ENCODE data around the gene DSCAML1. TPM values are rescaled to one million over a fixed set of nuclear protein-coding genes. Genes with fewer than 3 reads are reported as not detected.

DSCAML1 gene
- total RNA-seq, 4 donors from 2014 or later: 0.29 to 29.1 (median 3.4) TPM

- no peak for TF ChIP-seq POLR2A (IDR thresholded peaks at IDR 0.05)
- TF ChIP-seq, protein P1, sequence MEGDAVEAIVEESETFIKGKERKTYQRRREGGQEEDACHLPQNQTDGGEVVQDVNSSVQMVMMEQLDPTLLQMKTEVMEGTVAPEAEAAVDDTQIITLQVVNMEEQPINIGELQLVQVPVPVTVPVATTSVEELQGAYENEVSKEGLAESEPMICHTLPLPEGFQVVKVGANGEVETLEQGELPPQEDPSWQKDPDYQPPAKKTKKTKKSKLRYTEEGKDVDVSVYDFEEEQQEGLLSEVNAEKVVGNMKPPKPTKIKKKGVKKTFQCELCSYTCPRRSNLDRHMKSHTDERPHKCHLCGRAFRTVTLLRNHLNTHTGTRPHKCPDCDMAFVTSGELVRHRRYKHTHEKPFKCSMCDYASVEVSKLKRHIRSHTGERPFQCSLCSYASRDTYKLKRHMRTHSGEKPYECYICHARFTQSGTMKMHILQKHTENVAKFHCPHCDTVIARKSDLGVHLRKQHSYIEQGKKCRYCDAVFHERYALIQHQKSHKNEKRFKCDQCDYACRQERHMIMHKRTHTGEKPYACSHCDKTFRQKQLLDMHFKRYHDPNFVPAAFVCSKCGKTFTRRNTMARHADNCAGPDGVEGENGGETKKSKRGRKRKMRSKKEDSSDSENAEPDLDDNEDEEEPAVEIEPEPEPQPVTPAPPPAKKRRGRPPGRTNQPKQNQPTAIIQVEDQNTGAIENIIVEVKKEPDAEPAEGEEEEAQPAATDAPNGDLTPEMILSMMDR (IDR thresholded peaks at IDR 0.05): no peak
- Histone ChIP-seq H3K9me3 (no peaks in the 10 kb centered on the region), H3K36me3 (no peaks in the 10 kb centered on the region), H3K4me3 (no peak overlapping the region), H3K4me1 (no peaks in the 10 kb centered on the region), H3K27me3 (no peaks in the 10 kb centered on the region), H3K27ac (no peak overlapping the region)
- intact Hi-C loops (cut with DNase I; ENCODE audit: low total_unique reads): no loop called here
- no peak for DNase-seq
Measured at GRCh38 chr11:117549417-117549816, 247.6 kb downstream of the DSCAML1 start.

GRCh38 chr11:117548876-117549275 is 248.1 kb downstream of the DSCAML1 start:
- TF ChIP-seq, protein P1 (IDR thresholded peaks at IDR 0.05): no peak
- TF ChIP-seq POLR2A (IDR thresholded peaks at IDR 0.05): no peak
- Histone ChIP-seq H3K4me1 (no peaks in the 10 kb centered on the region), H3K9me3 (no peaks in the 10 kb centered on the region), H3K4me3 (no peak overlapping the region), H3K27me3 (no peaks in the 10 kb centered on the region), H3K27ac (no peak overlapping the region), H3K36me3 (no peaks in the 10 kb centered on the region)
- no peak for DNase-seq
- intact Hi-C loops (cut with DNase I; ENCODE audit: low total_unique reads): no loop called here

GRCh38 chr11:117547946-117548345 is 249.1 kb downstream of the DSCAML1 start:
- TF ChIP-seq, protein P1 (IDR thresholded peaks at IDR 0.05): no peak
- TF ChIP-seq POLR2A (IDR thresholded peaks at IDR 0.05): no peak
- Histone ChIP-seq H3K4me1 (no peaks in the 10 kb centered on the region), H3K27ac (no peak overlapping the region), H3K4me3 (no peak overlapping the region), H3K36me3 (no peaks in the 10 kb centered on the region), H3K9me3 (no peaks in the 10 kb centered on the region), H3K27me3 (no peaks in the 10 kb centered on the region)
- intact Hi-C loops (cut with DNase I; ENCODE audit: low total_unique reads): no loop called here
- no peak for DNase-seq

DNA sequence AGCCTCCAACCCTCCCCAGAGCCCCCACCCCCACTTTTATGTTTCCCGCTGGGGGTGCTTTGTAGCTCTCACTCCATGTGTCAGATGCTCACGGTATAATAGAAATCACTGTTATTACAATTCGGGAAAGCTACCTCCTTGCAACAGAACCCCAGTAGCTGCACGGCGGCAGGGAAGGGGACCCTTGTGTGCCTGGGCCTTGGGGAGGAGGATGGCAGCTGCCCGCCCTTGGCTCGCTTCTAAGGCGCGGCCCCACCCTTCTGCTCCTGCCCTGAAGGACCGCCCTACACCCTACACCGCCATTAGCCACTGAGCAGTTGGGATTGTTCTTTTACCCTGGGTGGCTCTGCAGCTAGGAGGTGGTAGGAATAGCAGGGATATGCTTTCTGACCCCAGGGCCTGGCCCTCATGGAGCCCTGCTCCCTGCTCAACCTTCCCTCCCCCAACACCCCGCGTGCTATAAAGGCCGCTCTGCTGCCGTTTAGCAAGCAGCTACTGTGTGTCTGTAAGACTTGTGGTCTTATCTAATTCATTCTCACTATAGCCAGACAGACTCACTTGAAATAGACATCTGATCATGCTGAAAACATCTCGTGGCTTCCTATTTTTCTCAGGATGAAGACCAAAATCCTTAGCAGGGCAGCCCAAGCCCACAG is 249.7 kb downstream of the DSCAML1 start:
- H3K27me3 ChIP-seq: no peaks in the 10 kb centered on the region
- no peaks in the 10 kb centered on the region for H3K36me3 ChIP-seq
- H3K4me1 ChIP-seq: no peaks in the 10 kb centered on the region
- H3K4me3 ChIP-seq: no peak overlapping the region
- DNase-seq: no peak
- intact Hi-C loops (cut with DNase I; ENCODE audit: low total_unique reads): no loop called here
- H3K9me3 ChIP-seq: no peaks in the 10 kb centered on the region
- no peak overlapping the region for H3K27ac ChIP-seq
- TF ChIP-seq, protein P1 (IDR thresholded peaks at IDR 0.05): no peak
- no peak for TF ChIP-seq POLR2A (IDR thresholded peaks at IDR 0.05)

DNA sequence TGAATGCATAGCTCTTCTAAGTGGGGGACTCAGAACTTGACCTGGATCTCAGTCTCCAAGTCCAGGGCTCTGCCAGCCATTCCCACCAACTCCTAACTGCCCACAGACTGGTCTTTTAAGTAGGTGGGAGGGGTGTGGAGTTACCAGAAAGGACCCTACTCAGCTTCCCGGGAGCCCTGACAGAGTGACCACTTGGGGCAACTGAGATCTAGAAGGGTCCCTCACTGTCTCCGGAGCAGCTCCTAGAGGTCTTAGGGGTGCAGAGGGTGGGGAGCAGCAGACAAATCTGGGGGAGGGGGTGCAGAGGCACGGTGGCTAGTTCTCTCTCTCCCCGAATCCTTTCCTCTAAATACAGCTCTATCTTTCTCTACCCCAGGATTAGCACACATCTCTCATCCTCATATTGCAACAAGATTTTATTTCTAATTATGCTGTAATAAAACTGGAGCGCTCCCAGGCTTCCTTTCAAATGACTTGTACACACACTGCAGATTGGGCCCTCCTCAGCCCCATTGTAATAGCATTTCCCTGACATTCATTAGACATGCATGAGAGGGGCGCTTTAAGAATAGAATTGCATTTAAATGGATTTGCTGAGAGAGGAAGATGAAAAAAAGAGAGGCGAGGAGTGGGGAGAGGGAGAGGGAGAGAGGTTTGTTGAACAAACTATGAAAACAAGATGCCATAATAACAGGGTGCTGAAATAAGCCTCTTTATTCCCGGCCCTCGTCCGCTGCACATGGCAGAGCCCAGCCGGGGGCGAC is 250.4 kb downstream of the DSCAML1 start:
- Histone ChIP-seq H3K4me1 (no peaks in the 10 kb centered on the region), H3K9me3 (no peaks in the 10 kb centered on the region), H3K27me3 (no peaks in the 10 kb centered on the region), H3K27ac (no peak overlapping the region), H3K4me3 (no peak overlapping the region), H3K36me3 (no peaks in the 10 kb centered on the region)
- TF ChIP-seq POLR2A (IDR thresholded peaks at IDR 0.05): no peak
- TF ChIP-seq, protein P1 (IDR thresholded peaks at IDR 0.05): no peak
- intact Hi-C loops (cut with DNase I; ENCODE audit: low total_unique reads): no loop called here
- no peak for DNase-seq

All from uterus (tissue), 4 donors.